SU-DHL-6 (cell line): ENCODE measurements around the gene DPP6.

Source experiments
- H2AFZ ChIP-seq: fragments of 200-600 bp; sonication (generic); 2 replicates; pipeline ENCODE4 v1.6.1; 2014; ENCODE audit warnings: low read depth, mild to moderate bottlenecking, moderate library complexity, mixed read lengths, antibody characterized with exemption, low read length; ENCODE audit not compliant: severe bottlenecking
- H3F3A ChIP-seq: fragments of 200-600 bp; shearing (Covaris generic); 2 replicates; pipeline ENCODE4 v1.6.0; 2016; ENCODE audit warnings: antibody characterized with exemption, mild to moderate bottlenecking; ENCODE audit not compliant: insufficient read depth
- H3K27ac ChIP-seq: fragments of 200-600 bp; sonication (generic); 2 replicates; pipeline ENCODE4 v1.5.1; 2016; ENCODE audit warnings: low read depth, mild to moderate bottlenecking, low read length, moderate library complexity, mixed read lengths
- H3K27me3 ChIP-seq: fragments of 200-600 bp; sonication (generic), shearing (Covaris generic); 2 replicates; pipeline ENCODE4 v1.6.0; 2014; ENCODE audit warnings: mild to moderate bottlenecking, low read length
- H3K36me3 ChIP-seq: fragments of 200-600 bp; sonication (generic); 2 replicates; pipeline ENCODE4 v1.6.1; 2014; ENCODE audit warnings: mild to moderate bottlenecking, low read length, mixed read lengths
- H3K4me2 ChIP-seq: fragments of 300-600, 200-600 bp; shearing (Covaris generic), sonication (generic); 2 replicates; pipeline ENCODE4 v1.6.0; 2014; ENCODE audit warnings: low read length, low read depth, mild to moderate bottlenecking; ENCODE audit not compliant: poor library complexity, severe bottlenecking
- H3K4me3 ChIP-seq: fragments of 200-600 bp; sonication (generic); 2 replicates; pipeline ENCODE4 v1.5.1; 2014; ENCODE audit warnings: antibody characterized with exemption, low read length, mild to moderate bottlenecking, mixed read lengths; ENCODE audit not compliant: insufficient read depth, poor library complexity, severe bottlenecking
- H3K79me2 ChIP-seq: fragments of 200-600 bp; sonication (generic); 2 replicates; pipeline ENCODE4 v1.6.1; 2014; ENCODE audit warnings: mild to moderate bottlenecking, low read length, moderate library complexity; ENCODE audit not compliant: insufficient read depth
- H3K9ac ChIP-seq: fragments of 200-600 bp; sonication (generic); 2 replicates; pipeline ENCODE4 v1.7.0; 2014; ENCODE audit warnings: mild to moderate bottlenecking, low read length
- H3K9me2 ChIP-seq: fragments of 200-600 bp; sonication (generic); replicated peaks from 2 replicates; pipeline ENCODE4 v1.6.1; 2014; ENCODE audit warnings: low read length; ENCODE audit not compliant: insufficient read depth
- H3K9me3 ChIP-seq: fragments of 200-600 bp; sonication (generic); 2 replicates; pipeline ENCODE4 v1.6.1; 2014; ENCODE audit warnings: low read length, mixed read lengths; ENCODE audit not compliant: insufficient read depth
- H4K20me1 ChIP-seq: fragments of 200-600 bp; sonication (generic); 2 replicates; pipeline ENCODE4 v1.6.1; 2014; ENCODE audit warnings: low read depth, mild to moderate bottlenecking, antibody characterized with exemption, low read length, moderate library complexity, mixed read lengths
- CTCF ChIP-seq: fragments of 200-600 bp; sonication (generic); IDR thresholded peaks from one replicate; pipeline ENCODE4 v1.5.1; 2017; ENCODE audit warnings: antibody characterized with exemption, mild to moderate bottlenecking, low read length, moderate library complexity; ENCODE audit not compliant: insufficient read depth, poor library complexity, severe bottlenecking
- EZH2phosphoT487 ChIP-seq: fragments of 200-600 bp; sonication (generic), shearing (Covaris generic); conservative IDR thresholded peaks from 2 replicates; pipeline ENCODE4 v1.6.1; 2018; ENCODE audit warnings: mild to moderate bottlenecking, antibody characterized with exemption, low read length, moderate library complexity, mixed read lengths

DPP6 gene

DNA sequence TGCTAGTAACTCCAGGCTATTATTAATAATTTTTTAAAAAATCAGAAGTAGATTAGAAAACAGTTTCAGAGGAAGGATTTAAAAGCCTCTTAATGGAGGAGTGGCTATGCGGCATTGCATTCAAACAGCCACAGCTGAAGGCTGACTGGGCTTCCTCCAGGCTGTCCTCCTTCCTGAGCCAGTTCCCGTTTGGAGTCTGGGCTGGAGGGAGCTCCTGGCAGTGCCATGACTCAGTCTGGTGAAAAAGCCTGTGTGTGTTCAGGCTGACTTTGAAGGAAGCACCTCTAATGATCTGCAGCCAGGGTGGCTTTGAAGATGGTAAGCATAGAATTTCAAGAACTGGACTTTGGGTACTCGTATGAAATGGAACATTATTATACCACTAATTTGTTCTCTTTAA lies 134.6 kb downstream of the DPP6 start:
- Histone ChIP-seq H3K4me3 (no peak overlapping the region), H3F3A (no peaks in the 10 kb centered on the region), H2AFZ (no peak overlapping the region), H3K79me2 (no peaks in the 10 kb centered on the region), H3K27ac (no peak overlapping the region), H3K9ac (no peak overlapping the region), H3K36me3 (no peaks in the 10 kb centered on the region), H3K4me2 (no peak overlapping the region), H3K27me3 (no peaks in the 10 kb centered on the region), H4K20me1 (no peaks in the 10 kb centered on the region), H3K9me2 (no peaks in the 10 kb centered on the region), H3K9me3 (no peaks in the 10 kb centered on the region)
- TF ChIP-seq CTCF (no peak), EZH2phosphoT487 (no peak)

DNA sequence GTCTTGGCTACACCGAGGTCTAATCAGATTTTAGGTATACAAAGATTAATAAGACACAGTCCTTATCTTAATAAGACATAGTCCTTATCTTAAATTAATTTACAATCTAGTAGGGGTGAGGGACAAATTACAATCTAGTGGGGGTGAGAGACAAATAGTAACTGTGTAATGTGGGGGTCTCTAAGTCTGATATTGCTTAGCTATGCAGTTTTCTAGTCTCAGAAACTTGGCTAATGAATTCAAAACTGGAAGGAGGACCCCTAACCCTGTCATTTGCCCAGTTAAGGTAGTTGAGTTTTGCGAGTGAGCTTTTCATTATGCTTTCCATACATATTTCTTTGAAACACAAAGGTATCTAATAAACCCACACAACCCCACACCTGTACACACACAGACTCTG lies 136.1 kb downstream of the DPP6 start:
- Histone ChIP-seq H4K20me1 (no peaks in the 10 kb centered on the region), H3K9me3 (no peaks in the 10 kb centered on the region), H3K9me2 (no peaks in the 10 kb centered on the region), H3K36me3 (no peaks in the 10 kb centered on the region), H3F3A (no peaks in the 10 kb centered on the region), H3K27ac (no peak overlapping the region), H2AFZ (no peak overlapping the region), H3K4me2 (no peak overlapping the region), H3K27me3 (no peaks in the 10 kb centered on the region), H3K4me3 (no peak overlapping the region), H3K9ac (no peak overlapping the region), H3K79me2 (no peaks in the 10 kb centered on the region)
- TF ChIP-seq CTCF (no peak), EZH2phosphoT487 (no peak)

DNA sequence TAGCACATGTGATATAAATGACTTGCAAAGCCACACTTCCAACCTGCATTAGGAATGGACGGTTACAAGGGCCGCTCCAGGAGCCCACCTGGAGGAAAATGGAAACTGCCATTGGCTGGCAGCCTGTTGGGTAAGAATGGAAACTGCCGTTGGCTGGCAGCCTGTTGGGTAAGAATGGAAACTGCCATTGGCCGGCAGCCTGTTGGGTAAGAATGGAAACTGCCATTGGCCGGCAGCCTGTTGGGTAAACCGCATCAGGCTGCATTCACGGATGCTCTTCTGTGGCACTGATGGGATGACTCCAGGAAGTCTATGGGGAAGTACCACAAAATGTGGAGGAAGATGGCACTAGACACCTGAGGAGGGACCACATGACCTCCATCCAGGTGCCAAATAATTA lies 143.1 kb downstream of the DPP6 start:
- H3K79me2 ChIP-seq, result no peaks in the 10 kb centered on the region
- H3K9me3 ChIP-seq, result no peaks in the 10 kb centered on the region
- H3K27me3 ChIP-seq, result no peaks in the 10 kb centered on the region
- no peak overlapping the region for H3K9ac ChIP-seq
- H3K27ac ChIP-seq, result no peak overlapping the region
- no peak for TF ChIP-seq CTCF
- TF ChIP-seq EZH2phosphoT487, result no peak
- H3K9me2 ChIP-seq, result no peaks in the 10 kb centered on the region
- H3F3A ChIP-seq, result no peaks in the 10 kb centered on the region
- no peaks in the 10 kb centered on the region for H3K36me3 ChIP-seq
- no peaks in the 10 kb centered on the region for H4K20me1 ChIP-seq
- no peak overlapping the region for H2AFZ ChIP-seq
- H3K4me3 ChIP-seq, result no peak overlapping the region
- no peak overlapping the region for H3K4me2 ChIP-seq

DNA sequence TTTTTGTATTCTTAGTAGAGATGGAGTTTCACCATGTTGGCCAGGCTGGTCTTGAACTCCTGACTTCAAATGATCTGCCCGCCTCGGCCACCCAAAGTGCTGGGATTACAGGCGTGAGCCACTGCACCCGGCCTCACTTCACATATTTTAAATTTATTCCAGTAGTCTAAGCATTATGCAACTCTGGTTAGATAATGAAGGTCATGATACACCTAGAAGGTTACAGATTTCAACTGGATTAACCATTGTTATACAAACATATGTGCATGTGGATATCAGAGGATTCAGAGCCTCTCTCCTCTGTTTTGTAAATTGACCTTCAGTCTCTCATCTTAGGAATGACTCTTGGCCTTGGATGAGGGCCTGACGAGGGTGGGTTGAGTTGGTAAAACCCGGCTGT lies 146.3 kb downstream of the DPP6 start:
- H3K4me2 ChIP-seq, result no peak overlapping the region
- no peak overlapping the region for H3K4me3 ChIP-seq
- H2AFZ ChIP-seq, result no peak overlapping the region
- H4K20me1 ChIP-seq, result no peaks in the 10 kb centered on the region
- no peaks in the 10 kb centered on the region for H3F3A ChIP-seq
- H3K36me3 ChIP-seq, result no peaks in the 10 kb centered on the region
- no peaks in the 10 kb centered on the region for H3K79me2 ChIP-seq
- H3K27ac ChIP-seq, result no peak overlapping the region
- no peaks in the 10 kb centered on the region for H3K27me3 ChIP-seq
- no peaks in the 10 kb centered on the region for H3K9me3 ChIP-seq
- TF ChIP-seq CTCF (no peak), EZH2phosphoT487 (no peak)
- H3K9ac ChIP-seq, result no peak overlapping the region
- no peaks in the 10 kb centered on the region for H3K9me2 ChIP-seq
